ENCODE results near the gene HTATSF1.
A peak's percentile ranks its signal among the peaks of the same experiment; 100 is the strongest.

HTATSF1 gene

DNA sequence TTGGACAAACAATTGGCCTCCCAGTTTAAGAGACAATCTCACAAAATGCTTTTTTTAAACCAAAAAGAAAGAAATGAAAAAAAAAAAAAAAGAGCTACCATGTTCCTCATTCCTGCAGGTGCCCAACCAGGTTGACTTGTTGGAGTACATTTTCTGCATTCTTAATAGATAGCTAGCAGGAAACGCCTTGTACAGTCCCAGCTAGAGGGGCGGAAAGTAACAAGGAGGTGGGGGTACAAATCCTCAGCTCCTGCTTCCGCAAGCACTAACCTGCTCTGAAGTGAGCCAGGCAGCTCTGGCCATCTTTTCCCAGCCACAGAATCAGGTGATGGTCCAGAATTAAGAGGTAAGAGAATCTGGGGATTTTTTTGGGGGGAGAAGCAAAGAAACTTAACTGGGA, 34.6 kb downstream of the HTATSF1 start, which contains the start of gene VGLL1:
TSS of gene VGLL1 (plus strand) at position 265 of the 400 bp plus-strand sequence. CDS start 3,806 bp downstream, outside the sequence.
- Histone ChIP-seq H3K18ac (ENCODE audit: low read length) (no peak within 1 kb of the TSS), H4K91ac (ENCODE audit: low read depth, low read length) (peak within 1 kb of the TSS; percentile 37), H3K14ac (ENCODE audit: low read length) (peak within 1 kb of the TSS; percentile 70), H3K9ac (ENCODE audit: low read length) (no peak within 1 kb of the TSS), H3K23ac (ENCODE audit: low read length) (no peak within 1 kb of the TSS), H3K9me3 (ENCODE audit: insufficient read depth, low read depth, low read length) (no peaks in the 10 kb centered on the region), H2BK12ac (ENCODE audit: low read length) (peak within 1 kb of the TSS; percentile 87), H2BK5ac (ENCODE audit: low read depth, low read length, poor library complexity) (peak within 1 kb of the TSS; percentile 79), H3K27me3 (ENCODE audit: insufficient read depth, low read length) (no peaks in the 10 kb centered on the region), H3K4me1 (ENCODE audit: control insufficient read depth in 1 of 2, insufficient read depth in 2 of 2, low read length in 2 of 2) (peaks cover 4 to 9% of the 10 kb centered on the region in 2 experiments), H4K8ac (ENCODE audit: low read depth, low read length) (no peak within 1 kb of the TSS), H2AFZ (ENCODE audit: insufficient read depth, low read length, poor library complexity) (no peak within 1 kb of the TSS), H3K79me2 (ENCODE audit: control insufficient read depth, insufficient read depth, low read length, poor library complexity) (no peaks in the 10 kb centered on the region), H3K4ac (ENCODE audit: low read depth, low read length) (peak within 1 kb of the TSS; percentile 62), H2AK5ac (ENCODE audit: low read length) (no peak within 1 kb of the TSS), H3K4me2 (ENCODE audit: low read length) (peak within 1 kb of the TSS; percentile 51), H3K36me3 (ENCODE audit: control insufficient read depth in 1 of 2, insufficient read depth in 2 of 2, low read length in 2 of 2) (peaks cover 2 to 3% of the 10 kb centered on the region in 2 experiments), H3K4me3 (ENCODE audit: low read depth, low read length) (no peak within 1 kb of the TSS), H2BK120ac (ENCODE audit: insufficient read depth, low read length, poor library complexity) (peak within 1 kb of the TSS; percentile 60), H4K12ac (ENCODE audit: low read depth, low read length) (no peak within 1 kb of the TSS), H3K27ac (ENCODE audit: low read depth, low read length) (peak within 1 kb of the TSS; percentile 58), H3K79me1 (ENCODE audit: low read length) (peaks cover 11% of the 10 kb centered on the region)
- DNase-seq, result peak; percentile 50 to 81
- no CpG with 5 or more reads among the region's 3 CpGs for WGBS (ENCODE audit: extremely low coverage, insufficient coverage, insufficient read length)

DNA sequence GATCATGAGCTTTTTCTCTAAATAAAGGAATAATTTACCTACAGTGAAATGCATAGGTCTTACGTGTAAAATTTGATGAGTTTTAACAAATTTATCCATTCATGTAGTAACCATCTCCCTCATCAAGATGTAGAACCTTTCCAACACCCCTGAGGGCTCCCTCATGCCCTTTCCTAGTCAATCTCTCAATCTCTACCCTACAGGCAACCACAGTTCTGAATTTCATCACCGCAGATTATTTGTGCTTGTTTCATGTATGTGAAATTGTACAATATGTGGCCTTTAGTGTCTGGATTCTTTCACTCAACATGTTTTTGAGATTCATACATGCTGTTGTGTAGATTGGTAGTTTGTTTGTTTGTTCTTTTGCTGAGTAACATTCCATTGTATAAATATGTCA, 36.7 kb downstream of the HTATSF1 start:
- Histone ChIP-seq H2BK5ac (ENCODE audit: low read depth, low read length, poor library complexity) (no peak overlapping the region), H3K4me1 (ENCODE audit: control insufficient read depth in 1 of 2, insufficient read depth in 2 of 2, low read length in 2 of 2) (peaks cover 4 to 9% of the 10 kb centered on the region in 2 experiments), H3K4me2 (ENCODE audit: low read length) (no peak overlapping the region), H3K27ac (ENCODE audit: low read depth, low read length) (no peak overlapping the region), H3K23ac (ENCODE audit: low read length) (no peak overlapping the region), H3K14ac (ENCODE audit: low read length) (no peak overlapping the region), H3K18ac (ENCODE audit: low read length) (no peak overlapping the region), H4K8ac (ENCODE audit: low read depth, low read length) (no peak overlapping the region), H3K27me3 (ENCODE audit: insufficient read depth, low read length) (no peaks in the 10 kb centered on the region), H3K4me3 (ENCODE audit: low read depth, low read length) (no peak overlapping the region), H3K79me1 (ENCODE audit: low read length) (peaks cover 11% of the 10 kb centered on the region), H2AFZ (ENCODE audit: insufficient read depth, low read length, poor library complexity) (no peak overlapping the region), H3K36me3 (ENCODE audit: control insufficient read depth in 1 of 2, insufficient read depth in 2 of 2, low read length in 2 of 2) (peaks cover 2 to 3% of the 10 kb centered on the region in 2 experiments), H2AK5ac (ENCODE audit: low read length) (no peak overlapping the region), H3K9ac (ENCODE audit: low read length) (no peak overlapping the region), H3K9me3 (ENCODE audit: insufficient read depth, low read depth, low read length) (no peaks in the 10 kb centered on the region), H2BK12ac (ENCODE audit: low read length) (no peak overlapping the region), H3K4ac (ENCODE audit: low read depth, low read length) (no peak overlapping the region), H2BK120ac (ENCODE audit: insufficient read depth, low read length, poor library complexity) (no peak overlapping the region), H4K91ac (ENCODE audit: low read depth, low read length) (no peak overlapping the region), H4K12ac (ENCODE audit: low read depth, low read length) (no peak overlapping the region), H3K79me2 (ENCODE audit: control insufficient read depth, insufficient read depth, low read length, poor library complexity) (no peaks in the 10 kb centered on the region)
- DNase-seq, result peak; percentile 68 to 85
- no CpG with 5 or more reads among the region's 2 CpGs for WGBS (ENCODE audit: extremely low coverage, insufficient coverage, insufficient read length)

DNA sequence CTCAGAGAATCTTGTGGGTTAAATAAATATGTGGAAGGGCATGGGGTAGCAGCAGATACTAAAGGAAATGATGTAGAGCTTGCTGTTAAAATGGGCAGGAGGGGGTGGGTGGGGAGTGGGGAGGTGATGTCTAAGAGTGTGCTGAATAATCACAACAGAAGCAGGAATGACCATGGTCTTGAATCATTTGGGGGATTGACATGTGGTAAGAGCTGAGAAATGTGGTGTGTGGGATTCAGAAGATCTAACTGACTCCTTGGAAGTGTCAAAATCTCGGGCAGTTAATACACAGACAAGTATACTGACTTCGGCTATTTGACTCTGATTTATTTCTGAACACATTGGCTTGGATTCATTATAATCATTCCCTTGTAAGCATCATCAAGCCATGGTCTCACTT, 41.4 kb downstream of the HTATSF1 start:
- no peak for DNase-seq
- H3K4ac ChIP-seq (ENCODE audit: low read depth, low read length), result no peak overlapping the region
- no CpG with 5 or more reads among the region's 2 CpGs for WGBS (ENCODE audit: extremely low coverage, insufficient coverage, insufficient read length)
- H2AFZ ChIP-seq (ENCODE audit: insufficient read depth, low read length, poor library complexity), result no peak overlapping the region
- no peak overlapping the region for H3K9ac ChIP-seq (ENCODE audit: low read length)
- H3K27me3 ChIP-seq (ENCODE audit: insufficient read depth, low read length), result no peaks in the 10 kb centered on the region
- no peak overlapping the region for H3K27ac ChIP-seq (ENCODE audit: low read depth, low read length)
- no peak overlapping the region for H3K14ac ChIP-seq (ENCODE audit: low read length)
- H4K12ac ChIP-seq (ENCODE audit: low read depth, low read length), result no peak overlapping the region
- no peak overlapping the region for H2BK5ac ChIP-seq (ENCODE audit: low read depth, low read length, poor library complexity)
- no peak overlapping the region for H2BK120ac ChIP-seq (ENCODE audit: insufficient read depth, low read length, poor library complexity)
- no peak overlapping the region for H4K8ac ChIP-seq (ENCODE audit: low read depth, low read length)
- no peak overlapping the region for H2AK5ac ChIP-seq (ENCODE audit: low read length)
- no peak overlapping the region for H3K23ac ChIP-seq (ENCODE audit: low read length)
- H4K91ac ChIP-seq (ENCODE audit: low read depth, low read length), result no peak overlapping the region
- no peak overlapping the region for H2BK12ac ChIP-seq (ENCODE audit: low read length)
- peaks cover 2 to 8% of the 10 kb centered on the region in 2 experiments for H3K36me3 ChIP-seq (ENCODE audit: control insufficient read depth in 1 of 2, insufficient read depth in 2 of 2, low read length in 2 of 2)
- peaks cover 0 to 4% of the 10 kb centered on the region in 2 experiments for H3K4me1 ChIP-seq (ENCODE audit: control insufficient read depth in 1 of 2, insufficient read depth in 2 of 2, low read length in 2 of 2)
- peaks cover 3% of the 10 kb centered on the region for H3K79me1 ChIP-seq (ENCODE audit: low read length)
- H3K4me2 ChIP-seq (ENCODE audit: low read length), result no peak overlapping the region
- H3K18ac ChIP-seq (ENCODE audit: low read length), result no peak overlapping the region
- no peak overlapping the region for H3K4me3 ChIP-seq (ENCODE audit: low read depth, low read length)
- H3K79me2 ChIP-seq (ENCODE audit: control insufficient read depth, insufficient read depth, low read length, poor library complexity), result no peaks in the 10 kb centered on the region
- H3K9me3 ChIP-seq (ENCODE audit: insufficient read depth, low read depth, low read length), result no peaks in the 10 kb centered on the region

DNA sequence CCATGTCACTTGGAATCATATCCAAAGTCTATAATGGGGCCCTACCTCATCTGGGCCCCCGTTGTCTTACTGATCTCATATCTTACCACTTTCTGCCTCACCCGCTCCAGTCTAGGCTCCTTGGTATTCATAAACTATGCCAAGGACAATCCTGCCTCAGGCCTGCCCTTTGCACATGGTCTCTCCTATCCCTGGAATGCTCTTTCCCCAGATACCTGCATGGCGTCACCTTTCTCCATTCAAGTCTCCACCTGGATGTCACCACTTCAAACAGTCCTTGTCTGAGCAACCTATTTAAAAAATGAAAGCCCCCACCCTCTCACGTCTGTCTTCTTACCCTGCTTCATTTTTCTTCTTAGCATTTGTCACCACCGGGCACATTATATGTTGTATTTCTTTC, 42.8 kb downstream of the HTATSF1 start:
- Histone ChIP-seq H3K4me3 (ENCODE audit: low read depth, low read length) (no peak overlapping the region), H4K91ac (ENCODE audit: low read depth, low read length) (no peak overlapping the region), H3K27ac (ENCODE audit: low read depth, low read length) (no peak overlapping the region), H2AFZ (ENCODE audit: insufficient read depth, low read length, poor library complexity) (no peak overlapping the region), H3K9me3 (ENCODE audit: insufficient read depth, low read depth, low read length) (no peaks in the 10 kb centered on the region), H2AK5ac (ENCODE audit: low read length) (no peak overlapping the region), H2BK120ac (ENCODE audit: insufficient read depth, low read length, poor library complexity) (no peak overlapping the region), H3K4ac (ENCODE audit: low read depth, low read length) (no peak overlapping the region), H3K18ac (ENCODE audit: low read length) (no peak overlapping the region), H3K36me3 (ENCODE audit: control insufficient read depth in 1 of 2, insufficient read depth in 2 of 2, low read length in 2 of 2) (peaks cover 4 to 8% of the 10 kb centered on the region in 2 experiments), H3K79me1 (ENCODE audit: low read length) (peaks cover 3% of the 10 kb centered on the region), H4K8ac (ENCODE audit: low read depth, low read length) (no peak overlapping the region), H2BK5ac (ENCODE audit: low read depth, low read length, poor library complexity) (no peak overlapping the region), H3K79me2 (ENCODE audit: control insufficient read depth, insufficient read depth, low read length, poor library complexity) (no peaks in the 10 kb centered on the region), H3K23ac (ENCODE audit: low read length) (no peak overlapping the region), H3K9ac (ENCODE audit: low read length) (no peak overlapping the region), H2BK12ac (ENCODE audit: low read length) (no peak overlapping the region), H3K27me3 (ENCODE audit: insufficient read depth, low read length) (no peaks in the 10 kb centered on the region), H3K4me2 (ENCODE audit: low read length) (no peak overlapping the region), H3K14ac (ENCODE audit: low read length) (no peak overlapping the region), H4K12ac (ENCODE audit: low read depth, low read length) (no peak overlapping the region), H3K4me1 (ENCODE audit: control insufficient read depth in 1 of 2, insufficient read depth in 2 of 2, low read length in 2 of 2) (peaks cover 0 to 4% of the 10 kb centered on the region in 2 experiments)
- DNase-seq, result peak; percentile 88 to 92
- no CpG with 5 or more reads among the region's 5 CpGs for WGBS (ENCODE audit: extremely low coverage, insufficient coverage, insufficient read length)
